Measurements from ENCODE around the gene MLLT3.

MLLT3 gene

DNA sequence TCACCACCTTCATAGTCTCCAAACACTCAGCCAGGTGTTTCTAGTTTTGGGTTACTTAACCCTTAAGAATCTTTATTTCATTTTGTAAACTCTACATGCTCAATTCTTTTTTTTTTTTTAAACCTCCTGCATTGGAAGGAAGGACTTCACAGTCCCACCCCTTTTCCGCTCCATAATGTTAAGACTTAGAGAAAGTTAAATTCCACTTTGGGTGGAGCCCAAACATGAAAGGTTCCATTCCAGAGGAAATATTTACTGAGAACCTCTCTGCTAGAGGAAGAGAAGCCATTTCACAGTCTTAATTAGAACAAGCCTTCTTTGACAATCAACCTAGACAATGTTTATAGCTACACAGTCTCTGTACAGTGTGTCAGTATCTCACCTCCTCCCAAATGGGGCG is 312.3 kb downstream of the MLLT3 start:
- H3K4me1 ChIP-seq (ENCODE audit: control insufficient read depth, insufficient read depth, low read length, poor library complexity, severe bottlenecking) = no peaks in the 10 kb centered on the region
- H3K9me3 ChIP-seq (ENCODE audit: control insufficient read depth, low read length) = no peaks in the 10 kb centered on the region
- WGBS, 2 experiments (ENCODE audit: insufficient coverage in 2 of 2) = 100% methylated on average over 1 of the region's 2 CpGs
- no peaks in the 10 kb centered on the region for H3K36me3 ChIP-seq (ENCODE audit: control insufficient read depth, insufficient read depth, low read length)
- no peak overlapping the region for H3K27ac ChIP-seq (ENCODE audit: low read depth, low read length, severe bottlenecking)
- no peak overlapping the region for H3K4me3 ChIP-seq (ENCODE audit: extremely low read depth, insufficient read depth, low read length, poor library complexity, severe bottlenecking)

DNA sequence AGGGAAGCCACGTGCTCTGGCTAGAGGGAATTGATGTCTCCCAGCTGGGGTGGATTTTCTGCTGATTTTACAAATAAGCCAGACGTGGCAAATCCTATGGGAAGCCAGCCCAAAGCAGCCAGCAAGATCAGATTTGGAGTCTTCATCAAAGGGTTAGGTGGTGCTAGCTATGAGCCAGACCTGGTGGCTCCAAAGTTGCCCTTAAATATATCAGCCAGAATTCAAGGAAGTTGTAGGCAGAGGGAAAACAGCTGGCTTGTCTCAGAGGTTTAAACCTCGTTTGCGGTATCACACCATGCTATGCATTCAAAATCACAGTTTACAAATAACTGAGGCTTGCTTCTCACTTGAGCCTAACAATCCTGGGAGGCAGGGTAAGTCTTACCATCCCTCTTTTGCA is 313.2 kb downstream of the MLLT3 start:
- no peaks in the 10 kb centered on the region for H3K36me3 ChIP-seq (ENCODE audit: control insufficient read depth, insufficient read depth, low read length)
- no peaks in the 10 kb centered on the region for H3K9me3 ChIP-seq (ENCODE audit: control insufficient read depth, low read length)
- 71 to 74% methylated on average over 3 to 4 of the region's 4 CpGs for whole genome bisulfite sequencing, 2 experiments (ENCODE audit: insufficient coverage in 2 of 2)
- no peak overlapping the region for H3K27ac ChIP-seq (ENCODE audit: low read depth, low read length, severe bottlenecking)
- no peaks in the 10 kb centered on the region for H3K4me1 ChIP-seq (ENCODE audit: control insufficient read depth, insufficient read depth, low read length, poor library complexity, severe bottlenecking)
- H3K4me3 ChIP-seq (ENCODE audit: extremely low read depth, insufficient read depth, low read length, poor library complexity, severe bottlenecking) = no peak overlapping the region

GRCh38 chr9:20307621-20308020 is 314.7 kb downstream of the MLLT3 start:
- Histone ChIP-seq H3K9me3 (ENCODE audit: control insufficient read depth, low read length) (no peaks in the 10 kb centered on the region), H3K4me1 (ENCODE audit: control insufficient read depth, insufficient read depth, low read length, poor library complexity, severe bottlenecking) (no peaks in the 10 kb centered on the region), H3K36me3 (ENCODE audit: control insufficient read depth, insufficient read depth, low read length) (no peaks in the 10 kb centered on the region), H3K27ac (ENCODE audit: low read depth, low read length, severe bottlenecking) (no peak overlapping the region), H3K4me3 (ENCODE audit: extremely low read depth, insufficient read depth, low read length, poor library complexity, severe bottlenecking) (no peak overlapping the region)
- 64% methylated on average over 7 of the region's 7 CpGs for WGBS, 2 experiments (ENCODE audit: insufficient coverage in 2 of 2)

GRCh38 chr9:20305452-20305851 is 316.8 kb downstream of the MLLT3 start:
- no peaks in the 10 kb centered on the region for H3K36me3 ChIP-seq (ENCODE audit: control insufficient read depth, insufficient read depth, low read length)
- no peaks in the 10 kb centered on the region for H3K9me3 ChIP-seq (ENCODE audit: control insufficient read depth, low read length)
- WGBS, 2 experiments (ENCODE audit: insufficient coverage in 2 of 2) = 100% methylated on average over 1 to 2 of the region's 4 CpGs
- H3K27ac ChIP-seq (ENCODE audit: low read depth, low read length, severe bottlenecking) = no peak overlapping the region
- H3K4me1 ChIP-seq (ENCODE audit: control insufficient read depth, insufficient read depth, low read length, poor library complexity, severe bottlenecking) = no peaks in the 10 kb centered on the region
- H3K4me3 ChIP-seq (ENCODE audit: extremely low read depth, insufficient read depth, low read length, poor library complexity, severe bottlenecking) = no peak overlapping the region

GRCh38 chr9:20303996-20304395 is 318.3 kb downstream of the MLLT3 start:
- H3K4me1 ChIP-seq (ENCODE audit: control insufficient read depth, insufficient read depth, low read length, poor library complexity, severe bottlenecking) = no peaks in the 10 kb centered on the region
- no peak overlapping the region for H3K27ac ChIP-seq (ENCODE audit: low read depth, low read length, severe bottlenecking)
- H3K9me3 ChIP-seq (ENCODE audit: control insufficient read depth, low read length) = no peaks in the 10 kb centered on the region
- H3K4me3 ChIP-seq (ENCODE audit: extremely low read depth, insufficient read depth, low read length, poor library complexity, severe bottlenecking) = no peak overlapping the region
- 0% methylated on average over 1 of the region's 3 CpGs; no CpG with 5 or more reads in 1 of the 2 experiments for WGBS, 2 experiments (ENCODE audit: insufficient coverage in 2 of 2)
- no peaks in the 10 kb centered on the region for H3K36me3 ChIP-seq (ENCODE audit: control insufficient read depth, insufficient read depth, low read length)

DNA sequence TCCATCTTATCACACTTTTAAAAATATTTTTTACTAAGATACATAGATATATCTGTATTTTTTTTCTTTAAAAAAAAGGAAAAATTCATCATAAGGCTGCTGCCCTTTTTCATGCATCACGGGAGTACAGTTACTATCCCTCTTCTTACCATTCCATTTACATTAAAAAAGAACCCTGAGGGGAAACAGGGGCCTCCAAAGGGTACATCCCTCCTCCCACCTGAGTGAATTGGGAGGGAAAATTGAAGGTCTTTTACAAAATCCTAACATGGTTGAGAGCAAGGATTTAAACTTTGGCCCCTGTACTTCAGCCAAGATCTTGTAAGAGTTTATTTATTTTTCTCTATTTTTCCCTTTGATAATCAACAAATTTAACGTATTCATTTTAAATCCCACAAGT is 319.2 kb downstream of the MLLT3 start:
- no peak overlapping the region for H3K4me3 ChIP-seq (ENCODE audit: extremely low read depth, insufficient read depth, low read length, poor library complexity, severe bottlenecking)
- H3K36me3 ChIP-seq (ENCODE audit: control insufficient read depth, insufficient read depth, low read length) = no peaks in the 10 kb centered on the region
- 10% methylated on average over 1 of the region's 2 CpGs; no CpG with 5 or more reads in 1 of the 2 experiments for WGBS, 2 experiments (ENCODE audit: insufficient coverage in 2 of 2)
- H3K27ac ChIP-seq (ENCODE audit: low read depth, low read length, severe bottlenecking) = no peak overlapping the region
- no peaks in the 10 kb centered on the region for H3K9me3 ChIP-seq (ENCODE audit: control insufficient read depth, low read length)
- H3K4me1 ChIP-seq (ENCODE audit: control insufficient read depth, insufficient read depth, low read length, poor library complexity, severe bottlenecking) = no peaks in the 10 kb centered on the region

DNA sequence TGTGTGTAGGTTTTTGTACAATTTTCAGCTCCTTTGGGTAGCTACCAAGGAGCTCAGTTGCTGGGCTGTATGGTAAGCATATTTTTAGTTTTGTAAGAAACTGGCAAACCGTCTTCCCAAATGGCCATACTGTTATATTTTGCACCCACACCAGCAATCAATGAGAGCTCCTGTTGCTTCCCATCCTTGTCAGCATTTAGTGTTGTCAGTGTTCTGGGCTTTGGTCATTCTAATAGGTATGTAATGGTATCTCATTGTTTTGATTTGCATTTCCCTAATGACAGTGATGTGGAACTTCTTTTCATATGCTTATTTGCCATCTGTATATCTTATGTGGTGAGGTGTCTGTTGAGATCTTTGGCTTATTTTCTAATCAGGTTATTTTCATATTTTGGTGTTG is 320.1 kb downstream of the MLLT3 start:
- H3K36me3 ChIP-seq (ENCODE audit: control insufficient read depth, insufficient read depth, low read length) = no peaks in the 10 kb centered on the region
- H3K9me3 ChIP-seq (ENCODE audit: control insufficient read depth, low read length) = no peaks in the 10 kb centered on the region
- WGBS, 2 experiments (ENCODE audit: insufficient coverage in 2 of 2) = no CpG with 5 or more reads among the region's 1 CpG
- no peak overlapping the region for H3K27ac ChIP-seq (ENCODE audit: low read depth, low read length, severe bottlenecking)
- no peak overlapping the region for H3K4me3 ChIP-seq (ENCODE audit: extremely low read depth, insufficient read depth, low read length, poor library complexity, severe bottlenecking)
- peaks cover 8% of the 10 kb centered on the region for H3K4me1 ChIP-seq (ENCODE audit: control insufficient read depth, insufficient read depth, low read length, poor library complexity, severe bottlenecking)

DNA sequence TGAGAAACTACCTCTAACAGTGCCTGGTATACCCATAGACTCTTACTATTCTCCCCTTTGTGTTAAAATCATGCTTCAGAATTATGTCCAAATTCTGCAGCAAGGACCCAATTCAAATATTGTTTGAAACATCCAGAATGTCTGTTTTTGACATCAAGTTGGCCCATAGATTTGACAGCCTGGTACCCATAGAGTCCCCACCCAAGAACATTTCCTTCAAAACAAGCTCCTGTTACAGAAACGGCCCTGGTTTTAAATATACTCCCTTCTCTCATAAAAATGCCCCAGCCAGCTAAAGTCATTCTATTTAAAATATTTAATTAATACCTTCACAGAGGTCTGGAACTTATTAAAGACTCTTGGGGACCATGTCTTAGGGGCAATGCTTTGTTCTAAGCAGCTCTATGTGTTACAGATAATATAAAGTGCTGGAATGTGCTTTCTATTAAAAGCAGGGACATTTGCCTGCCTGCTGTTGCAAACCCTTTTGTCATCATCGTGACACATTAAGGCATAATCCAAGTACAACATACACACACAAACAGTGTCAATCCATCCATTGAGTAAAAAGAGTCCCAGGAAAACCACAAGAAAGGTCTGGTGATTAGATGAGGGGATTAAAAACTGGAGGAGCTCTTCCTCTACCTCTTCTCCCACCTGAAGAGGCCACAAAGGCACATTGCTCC is 321.7 kb downstream of the MLLT3 start:
- Histone ChIP-seq H3K36me3 (ENCODE audit: control insufficient read depth, insufficient read depth, low read length) (no peaks in the 10 kb centered on the region), H3K4me3 (ENCODE audit: extremely low read depth, insufficient read depth, low read length, poor library complexity, severe bottlenecking) (no peak overlapping the region), H3K27ac (ENCODE audit: low read depth, low read length, severe bottlenecking) (no peak overlapping the region), H3K9me3 (ENCODE audit: control insufficient read depth, low read length) (no peaks in the 10 kb centered on the region), H3K4me1 (ENCODE audit: control insufficient read depth, insufficient read depth, low read length, poor library complexity, severe bottlenecking) (peaks cover 10% of the 10 kb centered on the region)
- 83 to 100% methylated on average over 1 of the region's 2 CpGs for WGBS, 2 experiments (ENCODE audit: insufficient coverage in 2 of 2)

GRCh38 chr9:20297646-20298084 is 324.6 kb downstream of the MLLT3 start:
- H3K4me1 ChIP-seq (ENCODE audit: control insufficient read depth, insufficient read depth, low read length, poor library complexity, severe bottlenecking) = peaks cover 10% of the 10 kb centered on the region
- 77 to 86% methylated on average over 5 to 6 of the region's 6 CpGs for WGBS, 2 experiments (ENCODE audit: insufficient coverage in 2 of 2)
- no peak overlapping the region for H3K4me3 ChIP-seq (ENCODE audit: extremely low read depth, insufficient read depth, low read length, poor library complexity, severe bottlenecking)
- peak overlapping the region; percentile 7 for H3K27ac ChIP-seq (ENCODE audit: low read depth, low read length, severe bottlenecking)
- no peaks in the 10 kb centered on the region for H3K36me3 ChIP-seq (ENCODE audit: control insufficient read depth, insufficient read depth, low read length)
- no peaks in the 10 kb centered on the region for H3K9me3 ChIP-seq (ENCODE audit: control insufficient read depth, low read length)

DNA sequence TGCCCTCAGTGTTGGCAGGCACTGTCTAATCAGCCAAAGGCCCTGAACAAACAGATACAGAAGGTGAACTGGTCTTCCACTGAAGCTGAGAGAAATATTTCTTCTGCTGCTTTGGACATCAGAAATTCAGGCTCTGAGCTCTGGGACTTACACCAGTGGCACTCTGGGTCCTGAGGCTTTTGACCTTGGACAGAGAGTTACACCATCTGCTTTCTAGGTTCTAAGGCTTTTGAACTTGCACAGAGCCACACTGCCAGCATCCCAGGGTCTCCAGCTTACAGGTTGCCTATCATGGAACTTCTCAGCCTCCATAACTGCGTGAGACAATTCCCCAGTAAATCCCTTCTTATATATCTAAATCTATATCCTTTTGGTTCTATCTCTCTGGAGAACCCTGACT is 326.7 kb downstream of the MLLT3 start:
- no peak overlapping the region for H3K27ac ChIP-seq (ENCODE audit: low read depth, low read length, severe bottlenecking)
- H3K4me1 ChIP-seq (ENCODE audit: control insufficient read depth, insufficient read depth, low read length, poor library complexity, severe bottlenecking) = peaks cover 10% of the 10 kb centered on the region
- no CpG with 5 or more reads among the region's 1 CpG for WGBS, 2 experiments (ENCODE audit: insufficient coverage in 2 of 2)
- no peaks in the 10 kb centered on the region for H3K36me3 ChIP-seq (ENCODE audit: control insufficient read depth, insufficient read depth, low read length)
- H3K4me3 ChIP-seq (ENCODE audit: extremely low read depth, insufficient read depth, low read length, poor library complexity, severe bottlenecking) = no peak overlapping the region
- H3K9me3 ChIP-seq (ENCODE audit: control insufficient read depth, low read length) = no peaks in the 10 kb centered on the region

GRCh38 chr9:20294046-20294750 is 328.1 kb downstream of the MLLT3 start:
- Histone ChIP-seq H3K36me3 (ENCODE audit: control insufficient read depth, insufficient read depth, low read length) (no peaks in the 10 kb centered on the region), H3K4me3 (ENCODE audit: extremely low read depth, insufficient read depth, low read length, poor library complexity, severe bottlenecking) (no peak overlapping the region), H3K27ac (ENCODE audit: low read depth, low read length, severe bottlenecking) (no peak overlapping the region), H3K9me3 (ENCODE audit: control insufficient read depth, low read length) (no peaks in the 10 kb centered on the region), H3K4me1 (ENCODE audit: control insufficient read depth, insufficient read depth, low read length, poor library complexity, severe bottlenecking) (peaks cover 10% of the 10 kb centered on the region)
- 82 to 92% methylated on average over 4 to 6 of the region's 6 CpGs for WGBS, 2 experiments (ENCODE audit: insufficient coverage in 2 of 2)

All from mesodermal cell (in vitro differentiated cells).